Stimulated activated CD4-positive, alpha-beta T cell treated with anti-CD3 and anti-CD28 coated beads, Interleukin-15, amount 100 ng/mL, for 24 hours (primary cell): ENCODE data around the gene NIP7.
"Not testable (repeated sequence)": the region's sequence is repeated elsewhere in the genome, so short reads cannot be mapped to it uniquely, and the experiment has no call there.

Source experiments
- DNase-seq: peaks from one replicate; pipeline ENCODE4 v3.0.0-alpha.2; 2020

Gene NIP7

DNA sequence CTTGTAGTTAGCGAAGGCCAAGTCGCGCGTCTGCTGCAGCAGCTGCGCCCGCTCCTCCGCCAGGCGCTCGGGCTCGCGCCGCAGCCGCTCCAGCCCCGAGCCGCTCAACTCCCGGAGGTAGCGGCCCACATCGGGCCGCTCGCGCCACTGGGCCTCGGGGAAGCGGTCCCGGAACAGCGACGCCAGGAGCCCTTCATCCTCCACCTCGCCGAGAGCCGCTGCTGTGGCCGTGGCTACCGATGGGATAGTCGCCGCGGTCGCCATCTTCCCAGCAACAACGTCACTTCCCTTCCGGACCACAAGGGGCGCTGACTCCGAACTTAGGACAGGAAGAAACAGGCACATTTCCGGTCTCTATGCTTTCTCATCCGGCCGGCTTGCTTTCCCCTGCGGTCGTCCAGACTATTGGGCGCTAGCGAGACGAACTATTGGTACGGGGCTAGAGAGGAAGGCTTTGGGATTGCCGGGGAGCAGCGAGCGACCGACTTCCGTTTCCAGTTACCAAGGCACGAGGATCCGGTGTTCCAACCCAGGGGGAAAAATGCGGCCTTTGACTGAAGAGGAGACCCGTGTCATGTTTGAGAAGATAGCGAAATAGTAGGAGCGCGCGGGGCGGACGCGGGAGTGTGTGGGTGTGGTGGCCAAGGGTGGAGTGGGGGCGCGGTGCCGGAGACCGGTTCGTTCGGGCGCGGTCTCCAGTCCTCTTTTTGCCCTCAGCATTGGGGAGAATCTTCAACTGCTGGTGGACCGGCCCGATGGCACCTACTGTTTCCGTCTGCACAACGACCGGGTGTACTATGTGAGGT, at the start of gene NIP7, which contains the start of gene COG8:
Gene NIP7 (plus strand): TSS at position 484 of the 806 bp plus-strand sequence. CDS start 58 bp downstream, at position 542.
Gene COG8 (minus strand): TSS at position 276 of the 806 bp plus-strand sequence. CDS start 12 bp downstream, at position 264.
- peak; percentile 94 for DNase-seq

DNA sequence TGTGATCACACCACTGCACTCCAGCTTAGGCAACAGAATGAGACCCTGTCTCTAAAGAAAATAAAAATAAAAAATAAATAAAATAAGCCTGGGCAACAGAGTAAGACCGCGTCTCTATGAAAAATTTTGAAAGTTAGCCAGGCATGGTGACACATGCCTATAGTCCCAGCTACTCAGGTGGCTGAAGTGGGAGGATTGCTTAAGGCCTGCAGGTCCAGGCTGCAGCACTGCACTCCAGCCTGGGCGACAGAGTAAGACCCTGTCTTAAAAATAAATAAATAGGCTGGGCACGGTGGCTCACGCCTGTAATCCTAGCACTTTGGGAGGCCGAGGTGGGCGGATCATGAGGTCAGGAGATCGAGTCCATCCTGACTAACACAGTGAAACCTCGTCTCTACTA, 47.9 kb upstream of the NIP7 start:
- DNase-seq = not testable (repeated sequence)

DNA sequence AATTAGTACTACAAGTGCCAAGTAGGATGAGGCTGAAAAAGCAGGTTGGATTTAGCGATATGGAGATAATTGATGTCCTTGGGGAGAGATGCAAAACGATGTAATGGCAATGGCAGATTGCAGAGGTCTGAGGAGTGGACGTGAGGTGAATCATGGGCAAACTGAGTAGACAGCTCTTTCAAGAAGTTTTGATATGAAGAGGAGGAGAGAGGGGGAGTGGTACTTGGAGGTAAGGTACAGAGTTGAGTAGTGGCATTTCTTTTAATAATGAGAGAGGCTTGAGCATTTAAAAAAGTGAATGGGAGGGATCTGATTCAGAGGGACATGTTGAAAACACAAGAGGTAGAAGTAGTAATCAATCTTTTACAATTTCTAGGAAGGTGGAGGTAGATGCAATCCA, 46.2 kb upstream of the NIP7 start:
- no peak for DNase-seq

DNA sequence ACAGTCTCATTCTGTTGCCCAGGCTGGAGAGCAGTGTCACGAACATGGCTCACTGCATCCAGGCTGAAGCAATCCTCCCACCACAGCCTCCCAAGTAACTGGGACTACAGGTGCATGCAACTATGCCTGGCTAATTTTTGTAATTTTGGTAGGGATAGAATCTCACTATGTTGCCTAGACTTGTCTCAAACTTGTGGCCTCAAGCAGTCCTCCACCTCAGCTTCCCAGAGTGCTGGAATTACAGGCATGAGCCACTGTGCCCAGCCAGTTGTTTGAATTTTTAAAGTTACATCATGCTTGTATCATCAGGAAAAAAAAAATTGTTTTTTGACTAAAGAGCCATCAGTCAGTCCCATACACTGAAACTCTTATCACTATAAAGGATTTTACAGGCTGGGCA, 45.5 kb upstream of the NIP7 start:
- DNase-seq = no peak

DNA sequence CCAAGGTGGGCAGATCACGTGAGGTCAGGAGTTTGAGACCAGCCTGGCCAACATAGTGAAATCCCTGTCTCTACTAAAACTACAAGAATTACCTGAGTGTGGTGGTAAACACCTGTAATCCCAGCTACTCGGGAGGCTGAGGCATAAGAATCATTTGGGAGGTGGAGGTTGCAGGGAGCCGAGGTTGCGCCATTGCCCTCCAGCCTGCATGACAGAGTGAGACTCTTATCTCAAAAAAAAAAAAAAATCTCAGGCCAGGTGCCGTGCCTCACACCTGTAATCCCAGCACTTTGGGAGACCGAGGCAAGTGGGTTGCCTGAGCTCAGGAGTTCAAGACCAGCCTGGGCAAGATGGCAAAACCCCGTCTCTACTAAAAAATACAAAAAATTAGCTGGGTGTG, 42.8 kb upstream of the NIP7 start:
- DNase-seq = not testable (repeated sequence)

DNA sequence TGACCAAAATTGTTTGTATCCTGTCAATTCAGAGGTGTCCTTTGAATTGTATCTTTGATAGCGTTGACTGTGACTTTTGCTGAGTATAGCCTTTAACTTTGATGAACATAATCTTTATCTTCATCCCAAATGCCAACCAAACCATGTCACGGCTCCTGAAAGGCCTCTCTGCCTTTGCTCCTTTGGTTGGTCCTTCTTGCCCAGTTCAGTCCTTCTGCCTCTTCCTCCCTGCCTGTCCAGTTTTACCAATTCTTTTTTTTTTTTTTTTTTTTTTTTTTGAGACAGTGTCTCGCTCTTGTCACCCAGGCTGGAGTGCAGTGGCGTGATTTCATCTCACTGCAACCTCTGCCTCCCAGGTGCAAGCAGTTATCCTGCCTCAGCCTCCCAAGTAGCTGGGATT, 41.3 kb upstream of the NIP7 start:
- no peak for DNase-seq

DNA sequence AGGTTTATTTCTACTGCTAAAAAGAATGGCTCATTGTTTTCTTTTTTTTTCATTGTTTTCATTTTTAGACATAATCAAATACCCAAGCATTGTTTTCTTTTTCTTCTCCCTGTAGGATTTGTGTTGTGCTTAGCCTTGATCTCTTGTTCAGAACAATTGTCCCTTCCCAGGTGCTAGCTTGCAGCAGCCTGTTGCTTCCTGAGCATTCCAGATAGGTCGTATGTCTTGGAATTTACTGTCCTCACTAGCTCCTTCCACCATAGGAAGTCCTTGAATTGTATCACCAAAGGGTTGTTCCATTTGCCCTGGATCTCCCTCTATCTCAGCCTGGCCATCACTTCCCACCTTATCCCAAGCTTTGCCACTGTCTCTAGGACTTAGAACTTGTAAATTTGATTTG, 38.4 kb upstream of the NIP7 start:
- DNase-seq = no peak

DNA sequence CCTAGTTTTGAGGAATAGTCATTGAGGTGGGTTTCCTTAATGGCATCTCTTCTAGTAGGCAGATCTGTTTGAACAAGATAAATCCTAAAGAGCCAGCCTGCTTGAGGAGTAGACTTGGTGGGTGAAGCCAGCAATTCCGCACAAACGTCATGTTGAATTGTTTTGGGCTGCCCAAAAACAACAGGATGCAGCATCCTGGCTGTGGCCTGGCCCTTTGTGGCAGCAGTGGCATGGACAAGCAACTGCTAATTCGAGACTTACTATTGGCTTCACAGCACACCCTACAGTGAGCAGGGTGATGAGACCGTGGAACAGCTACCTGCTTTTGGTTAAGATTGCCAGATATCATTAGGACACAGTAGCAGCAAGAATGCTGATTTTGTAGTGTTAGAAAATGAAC, 37.7 kb upstream of the NIP7 start:
- DNase-seq = no peak

DNA sequence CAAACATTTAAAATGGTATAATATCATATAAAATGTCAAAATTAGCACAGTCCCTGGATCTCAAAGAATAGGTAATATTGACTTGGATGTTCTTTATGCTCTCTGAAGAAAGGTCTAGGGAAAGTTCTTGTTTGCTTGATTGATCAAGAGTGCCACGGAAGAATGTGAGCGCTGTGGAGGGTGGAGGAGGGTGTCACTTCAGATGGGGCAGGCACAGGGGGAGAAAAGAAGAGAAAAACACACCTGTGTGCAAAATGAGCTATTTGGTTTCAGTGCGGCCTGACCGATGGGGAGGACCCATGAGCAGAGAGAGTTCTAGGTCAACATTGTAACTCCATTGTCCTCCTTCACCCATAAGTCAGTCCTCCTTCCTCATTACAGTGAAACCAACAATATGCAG, 37.3 kb upstream of the NIP7 start:
- DNase-seq = no peak

DNA sequence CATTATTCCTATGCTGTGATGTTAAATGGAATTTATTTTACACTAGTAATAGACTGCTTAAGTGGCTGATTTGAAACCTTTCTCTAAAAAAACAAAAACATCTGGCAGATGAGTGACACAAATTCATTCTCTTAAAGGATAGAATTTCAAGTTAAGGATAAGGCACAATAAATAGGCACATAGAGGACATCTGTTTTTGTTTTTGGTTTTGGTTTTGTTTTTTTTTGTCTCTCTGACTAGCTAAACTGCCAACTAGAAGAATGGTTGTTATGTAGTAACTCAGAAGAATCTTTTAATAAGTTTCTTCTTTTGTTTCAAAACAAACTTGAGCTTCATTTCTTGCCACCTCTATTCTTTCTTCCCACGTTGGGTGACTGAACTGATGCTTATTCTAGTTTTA, 33.5 kb upstream of the NIP7 start:
- no peak for DNase-seq

DNA sequence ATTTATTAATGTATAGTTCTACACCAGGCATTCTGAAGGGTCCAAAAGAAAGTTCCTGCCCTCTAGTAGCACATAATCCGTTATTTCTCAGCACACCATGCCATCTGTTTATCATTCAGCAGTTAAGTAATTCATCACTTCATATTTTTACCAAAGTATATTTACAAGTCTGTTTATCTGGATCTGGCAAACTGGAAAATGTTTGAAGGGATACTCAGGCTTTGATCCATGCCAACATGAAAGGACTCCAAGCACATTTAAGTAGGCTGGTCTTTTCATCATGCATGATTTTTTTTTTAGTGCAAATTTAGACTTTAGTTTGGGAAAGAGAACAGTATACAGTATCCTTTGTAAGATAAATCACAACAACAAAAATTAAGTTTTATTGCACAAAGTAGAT, 32.5 kb upstream of the NIP7 start:
- no peak for DNase-seq

DNA sequence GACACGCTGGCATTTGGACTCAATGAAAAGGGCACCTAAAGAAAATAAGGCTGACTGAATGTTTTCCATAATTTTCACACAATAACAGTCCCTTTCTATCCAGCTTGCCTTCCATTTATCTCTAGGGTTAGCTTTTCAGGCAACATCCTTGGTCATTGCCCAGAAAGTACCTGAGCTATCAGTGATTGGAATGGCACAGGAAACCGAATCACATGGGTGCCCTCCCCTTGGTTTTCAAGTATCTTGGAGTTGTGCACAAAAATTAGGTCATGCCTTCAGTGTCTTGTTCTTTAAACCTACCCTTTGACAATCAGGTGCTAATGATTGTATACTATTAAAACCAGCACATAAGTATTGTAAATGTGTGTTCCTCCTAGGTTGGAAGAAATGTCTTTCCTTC, 31.7 kb upstream of the NIP7 start:
- no peak for DNase-seq

DNA sequence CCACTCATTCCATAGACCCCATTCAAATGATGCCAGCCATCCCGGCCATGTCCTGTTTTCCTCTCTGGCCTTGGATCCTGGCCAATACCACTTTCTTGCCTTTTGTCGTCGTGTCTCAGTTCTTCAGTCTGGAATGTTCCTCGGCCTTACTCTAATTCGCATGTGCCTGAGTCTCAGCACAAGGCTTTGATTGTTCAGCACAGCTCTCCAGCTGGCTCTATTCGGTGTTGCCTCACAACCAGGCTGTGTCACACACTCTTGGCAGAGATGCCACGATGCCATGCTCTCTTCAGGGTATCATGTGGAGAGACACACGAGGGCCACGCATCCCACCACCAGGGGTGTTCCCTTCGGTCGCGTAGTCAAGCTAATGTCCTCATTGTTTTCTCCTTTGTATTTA, 30.3 kb upstream of the NIP7 start:
- DNase-seq = no peak

DNA sequence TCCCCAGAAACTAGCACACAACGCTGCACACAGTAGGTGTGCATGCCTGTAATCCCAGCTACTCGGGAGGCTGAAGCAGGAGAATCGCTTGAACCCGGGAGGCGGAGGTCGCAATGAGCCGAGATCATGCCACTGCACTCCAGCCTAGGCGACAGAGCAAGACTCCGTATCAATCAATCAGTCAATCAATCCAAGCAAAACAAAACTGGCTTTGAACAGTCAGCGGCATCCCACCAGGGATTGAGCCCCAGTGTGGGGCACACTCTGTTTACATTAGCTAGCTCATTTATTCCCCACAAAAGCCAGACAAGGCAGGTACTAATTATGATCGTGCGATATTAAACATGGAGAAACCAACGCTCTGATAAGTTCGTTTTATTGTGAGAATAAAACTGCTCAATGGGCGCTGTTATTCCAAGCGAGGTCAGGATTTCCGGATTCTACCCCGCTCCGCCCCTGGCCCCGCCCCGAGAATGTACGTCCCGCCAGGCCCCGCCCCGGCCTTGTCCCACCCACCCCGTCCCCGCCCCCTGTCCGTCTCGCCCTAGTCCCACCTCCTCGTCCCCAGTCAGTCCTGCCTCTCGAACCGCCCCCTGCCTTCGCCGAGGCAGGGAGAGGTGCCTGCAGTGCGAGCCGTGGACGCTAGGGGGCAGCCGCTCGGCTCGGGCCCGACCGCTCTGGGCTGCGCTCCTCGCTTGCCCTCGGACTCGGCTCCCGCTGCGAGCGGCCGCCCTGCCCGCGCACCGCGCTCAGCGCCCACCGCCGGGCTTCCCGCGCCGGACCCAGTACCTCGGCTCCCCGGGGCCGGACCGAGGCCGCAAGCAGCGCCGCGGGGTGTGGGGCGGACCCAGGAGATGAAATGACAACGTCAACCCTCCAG, 28.7 kb upstream of the NIP7 start, which contains the start of gene VPS4A:
Gene VPS4A (plus strand): TSS at position 698 of the 880 bp plus-strand sequence. CDS start 162 bp downstream, at position 860.
- DNase-seq = peak; percentile 98

DNA sequence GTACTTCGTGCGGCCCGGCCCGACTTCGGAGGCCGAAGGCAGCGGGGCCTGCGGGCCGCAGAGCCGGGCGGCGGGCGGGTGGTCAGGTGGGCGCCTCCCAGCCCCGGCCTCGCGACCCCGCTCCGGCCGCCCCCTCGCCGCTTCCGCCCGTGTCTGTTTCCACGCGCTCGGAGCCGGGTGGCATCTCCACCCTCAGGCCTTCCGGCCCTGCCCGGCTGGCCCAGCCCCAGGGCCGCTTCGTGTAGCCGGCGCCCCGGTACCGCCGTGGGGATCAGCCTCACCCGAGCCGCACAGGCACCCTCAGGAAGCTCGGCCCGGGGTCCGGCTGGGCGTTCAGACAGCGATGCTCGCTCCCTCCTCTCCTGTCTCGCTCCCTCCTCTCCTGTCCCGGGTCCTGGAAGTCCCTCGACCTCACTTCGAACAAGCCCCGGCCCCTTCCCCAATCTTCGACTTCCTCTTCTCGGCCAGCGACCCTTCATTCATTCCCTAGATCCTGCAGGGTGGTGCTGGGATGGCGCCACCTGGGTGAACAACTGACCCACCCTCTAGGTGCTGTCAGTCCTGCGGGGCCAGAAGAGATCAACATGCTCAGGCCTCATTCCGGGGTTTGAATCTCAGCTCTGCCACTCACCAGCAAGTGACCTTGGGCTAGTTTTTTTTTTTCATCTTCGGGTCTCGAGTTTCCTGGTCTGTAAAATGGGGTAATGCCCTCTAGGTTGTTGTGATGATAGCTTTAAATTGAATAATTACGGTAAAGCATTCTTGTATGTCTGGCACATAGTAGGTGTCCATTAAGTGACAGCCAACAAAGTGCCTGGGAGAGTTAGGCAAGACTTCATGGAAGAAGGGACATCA, 27.8 kb upstream of the NIP7 start:
- DNase-seq = peak; percentile 65

DNA sequence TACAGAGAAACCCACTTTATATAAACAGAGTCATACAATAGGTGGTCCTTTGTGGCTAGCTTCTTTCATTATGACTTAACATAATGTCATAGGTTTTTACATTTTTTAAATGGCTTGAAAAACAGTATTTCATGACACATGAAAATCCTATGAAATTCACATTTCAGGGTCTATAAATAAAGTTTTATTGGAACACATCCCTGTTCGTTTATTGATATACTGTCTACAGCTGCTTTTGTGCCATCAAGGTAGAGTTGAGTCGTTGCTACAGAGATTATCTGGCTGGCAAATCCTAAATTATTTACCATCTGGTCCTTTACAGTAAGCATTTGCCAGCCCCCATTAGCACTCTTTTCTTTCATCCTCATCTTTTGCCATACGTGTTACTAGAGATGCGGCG, 26.1 kb upstream of the NIP7 start:
- no peak for DNase-seq

DNA sequence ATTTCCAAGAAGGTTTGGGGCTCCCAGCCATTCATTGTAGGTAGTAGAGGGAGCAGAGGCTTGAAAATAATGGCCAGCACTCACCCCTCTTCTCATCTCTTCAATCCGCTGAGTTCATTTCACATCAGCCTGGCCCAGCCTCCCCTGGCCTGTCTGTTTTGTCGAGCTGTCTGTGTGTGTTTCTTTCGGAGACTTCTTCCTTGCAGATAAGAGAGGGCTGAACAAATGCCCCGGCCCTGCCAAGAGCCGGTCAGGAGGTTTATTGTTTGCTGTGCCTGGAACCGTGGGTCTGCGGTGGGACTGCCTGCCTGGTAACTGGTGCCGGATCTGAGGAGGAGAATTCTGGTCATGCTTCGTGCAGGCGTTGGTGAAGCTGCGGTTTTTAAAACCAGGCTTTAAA, 25.0 kb upstream of the NIP7 start:
- no peak for DNase-seq

DNA sequence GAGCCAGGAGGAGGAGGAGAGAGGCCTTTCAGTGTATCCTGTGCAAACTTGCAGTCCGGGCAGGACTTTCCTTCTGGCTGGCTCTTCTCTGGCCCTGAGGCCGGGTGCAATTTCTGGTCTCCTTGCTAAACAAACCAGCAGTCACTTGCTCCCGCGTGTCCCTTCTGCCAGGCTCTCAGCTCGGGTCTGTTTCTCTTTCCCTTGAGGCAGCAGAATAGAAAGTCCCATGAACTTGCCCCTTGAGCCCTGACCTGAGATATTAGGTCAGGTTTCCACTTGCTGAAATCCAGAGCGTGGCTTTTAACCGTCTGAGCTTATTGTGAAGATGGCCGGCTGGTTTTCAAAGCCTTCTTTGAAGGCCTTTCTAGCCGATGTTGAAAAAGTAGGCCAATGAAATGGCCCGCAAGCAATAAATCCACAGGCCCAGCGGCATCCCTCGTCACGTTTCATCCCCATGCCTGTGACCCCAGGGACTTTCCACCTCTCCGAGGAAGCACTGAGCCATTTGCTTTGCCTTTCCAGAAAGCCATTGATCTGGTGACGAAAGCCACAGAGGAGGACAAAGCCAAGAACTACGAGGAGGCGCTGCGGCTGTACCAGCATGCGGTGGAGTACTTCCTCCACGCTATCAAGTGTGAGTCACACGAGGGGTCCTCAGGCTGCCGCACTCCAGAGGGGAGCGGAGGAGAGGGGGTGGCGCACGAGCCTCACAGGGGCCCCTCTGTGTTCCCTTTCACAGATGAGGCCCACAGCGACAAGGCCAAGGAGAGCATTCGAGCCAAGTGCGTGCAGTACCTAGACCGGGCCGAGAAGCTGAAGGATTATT, 23.9 kb upstream of the NIP7 start:
- DNase-seq = no peak

DNA sequence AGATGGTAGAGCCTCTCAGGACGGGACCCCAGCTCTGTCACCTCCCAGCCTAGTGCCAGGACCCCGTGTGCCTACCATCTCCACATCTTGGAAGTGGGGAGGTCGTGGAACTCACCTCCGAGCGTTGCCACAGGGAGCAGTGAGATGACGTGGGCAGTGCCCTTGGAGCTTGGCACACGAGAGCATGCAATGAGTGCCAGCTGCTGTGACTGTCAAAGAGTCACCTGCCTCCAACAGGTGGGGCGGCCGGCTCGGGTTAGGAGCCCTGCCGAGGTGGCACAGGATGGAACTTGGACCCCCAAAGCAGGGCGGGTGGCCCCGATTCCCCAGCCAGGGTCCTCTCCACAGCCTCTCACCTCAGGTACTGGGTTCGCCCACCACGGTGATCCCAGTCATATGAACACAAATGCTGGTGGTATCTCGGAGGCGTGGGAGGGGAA, 23.0 kb upstream of the NIP7 start:
- no peak for DNase-seq

DNA sequence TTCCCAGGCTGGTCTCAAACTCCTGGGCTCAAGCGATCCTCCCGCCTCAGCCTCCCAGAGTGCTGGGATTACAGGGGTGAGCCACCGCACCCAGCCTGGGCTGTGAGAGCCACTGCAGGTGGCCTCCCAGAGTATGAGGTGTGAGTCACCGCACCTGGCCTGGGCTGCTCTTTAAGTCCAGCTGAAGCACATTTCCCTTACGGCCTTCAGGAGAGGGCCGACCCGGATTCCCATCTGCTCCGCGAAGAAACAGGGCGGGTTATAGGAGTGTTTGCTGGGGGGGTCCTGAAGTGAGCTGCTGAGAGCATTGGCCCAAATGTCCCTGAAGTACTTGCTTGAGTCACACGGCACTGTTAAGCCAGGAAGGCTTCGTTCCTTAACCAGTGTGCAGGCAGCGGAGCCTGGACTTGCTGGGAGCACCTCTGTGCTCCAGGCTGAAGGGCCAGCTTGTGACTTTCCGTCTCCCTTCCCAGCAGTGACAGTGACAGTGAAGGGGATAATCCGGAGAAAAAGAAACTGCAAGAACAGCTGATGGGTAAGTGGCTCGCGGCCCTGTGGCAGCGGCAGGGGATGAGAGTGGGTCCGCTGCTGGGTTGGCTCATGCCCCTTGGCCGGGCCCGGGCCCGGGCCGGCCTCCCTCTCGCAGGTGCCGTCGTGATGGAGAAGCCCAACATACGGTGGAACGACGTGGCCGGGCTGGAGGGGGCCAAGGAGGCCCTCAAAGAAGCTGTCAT, 21.2 kb upstream of the NIP7 start:
- no peak for DNase-seq

DNA sequence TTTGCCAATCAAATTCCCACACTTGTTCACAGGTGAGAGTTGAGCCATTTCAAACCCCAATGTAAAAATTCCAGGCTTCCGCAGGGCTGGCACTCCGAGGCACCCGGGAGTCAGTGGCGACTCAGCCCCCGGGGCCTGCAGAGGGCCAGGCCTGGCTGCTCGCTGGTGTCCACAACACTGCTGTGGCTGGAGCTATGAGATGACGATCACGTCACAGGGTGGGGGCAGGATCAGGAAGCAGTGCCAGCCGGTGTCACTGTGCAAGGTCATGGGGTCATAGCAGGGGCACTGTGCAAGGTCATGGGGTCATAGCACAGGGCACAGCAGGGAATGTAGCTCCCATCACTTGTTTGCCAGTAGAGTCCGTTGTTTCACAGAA, 20.7 kb upstream of the NIP7 start:
- DNase-seq = no peak
